Measurements from ENCODE around the gene FURIN. TPM values are rescaled to one million over a fixed set of nuclear protein-coding genes. Genes with fewer than 3 reads are reported as not detected.

FURIN gene
- total and polyA plus RNA-seq, 9 of the 15 experiments (the other 6 are each of a cell fraction or from before 2014, with no cell fraction given): 0.92 to 99.9 (median 34.8) TPM

GRCh38 chr15:90840954-90841353, 27.4 kb upstream of the FURIN start:
- ChIA-PET POLR2A (interaction anchor here (0.6 to 2.6 kb wide), 11 partner anchors 8 to 1487 kb away, joined by 3 to 6 read pairs (median 3); partner anchors contain the start of gene MAN2A2), CTCF (ENCODE audit: low intra/inter-chr PET ratio) (interaction anchor here (0.8 kb wide), 1 partner anchor 30 kb away, joined by 4 read pairs; no protein-coding TSS in a partner anchor)
- Histone ChIP-seq H4K20me1 (replicated peaks; ENCODE audit: control insufficient read depth, insufficient read depth, low read length) (no peaks in the 10 kb centered on the region), H3K4me1 (replicated peaks in 1 of 2; ENCODE audit: control insufficient read depth in 2 of 2, insufficient read depth in 2 of 2, low read length in 2 of 2) (peaks cover 60 to 70% of the 10 kb centered on the region in 2 experiments), H3K4me3 (no peak overlapping the region), H2AFZ (ENCODE audit: low read depth, low read length) (peak overlapping the region; percentile 63), H3K36me3 (ENCODE audit: control insufficient read depth, insufficient read depth, low read length) (no peaks in the 10 kb centered on the region), H3K9me3 (replicated peaks; ENCODE audit: control insufficient read depth, insufficient read depth, low read depth, low read length) (no peaks in the 10 kb centered on the region), H3K79me2 (ENCODE audit: control insufficient read depth, insufficient read depth, low read length) (no peaks in the 10 kb centered on the region), H3K27ac (ENCODE audit: extremely low read depth, low read depth, low read length) (peak overlapping the region; percentile 88), H3K9ac (ENCODE audit: insufficient read depth in 1 of 2, low read depth in 2 of 2, low read length in 2 of 2) (peak overlapping the region in 1 of 2 experiments; percentile 71; a peak in 3 of 4 replicates), H3K9me1 (ENCODE audit: control insufficient read depth, insufficient read depth, low read length) (no peaks in the 10 kb centered on the region), H3K4me2 (ENCODE audit: insufficient read depth, low read length) (peak overlapping the region; percentile 68; the same call in 1 of the 2 replicates), H3K27me3 (ENCODE audit: control insufficient read depth in 2 of 2, insufficient read depth in 2 of 2, low read length in 2 of 2) (no peaks in the 10 kb centered on the region)
- peak; percentile 95 to 98 (median 96) for DNase-seq (ENCODE audit: extremely low read depth in 1 of 4, low spot score in 3 of 4)
- in situ Hi-C loops (cut with MboI) (no loop called here), intact Hi-C loops (cut with micrococcal nuclease) (loop anchor here (1.0 to 2.0 kb wide), 2 partner anchors 28 to 60 kb away; no protein-coding TSS in a partner anchor)
- WGBS (ENCODE audit: insufficient coverage, low coverage, missing lambda C conversion rate): 0% methylated on average over 8 of the region's 8 CpGs
- BruUV-seq (replicated peaks): no TSS peak
- ATAC-seq: peak; percentile 90
- FAIRE-seq: peak; percentile 100
- TF ChIP-seq RAD51 (IDR thresholded peaks at IDR 0.05; ENCODE audit: borderline replicate concordance, low read depth) (peak; percentile 51; the same call in 1 of the 2 replicates), ZNF740 (CRISPR knock-in tag; IDR thresholded peaks at IDR 0.05) (no peak), ZNF740 (tag; IDR thresholded peaks at IDR 0.05) (no peak), KLF10 (CRISPR knock-in tag; IDR thresholded peaks at IDR 0.05) (no peak), ZFPM2 (CRISPR knock-in tag; IDR thresholded peaks at IDR 0.05) (no peak), ZNF699 (CRISPR knock-in tag; IDR thresholded peaks at IDR 0.05; ENCODE audit: insufficient replicate concordance) (no peak), ZNF212 (CRISPR knock-in tag; IDR thresholded peaks at IDR 0.05) (no peak), MLLT1 (IDR thresholded peaks at IDR 0.05) (peak in 1 of 2 experiments; percentile 61; a peak in 1 of 4 replicates), MBD2 (IDR thresholded peaks at IDR 0.05; ENCODE audit: borderline replicate concordance, low read depth) (peak; percentile 86), CBX5 (IDR thresholded peaks at IDR 0.05; ENCODE audit: borderline replicate concordance, low read depth) (0 out of 2 replicates have a peak, but pooled peaks have one; percentile 13), CBFB (CRISPR knock-in tag; IDR thresholded peaks at IDR 0.05) (no peak), OTX1 (CRISPR knock-in tag; IDR thresholded peaks at IDR 0.05) (no peak; the same call in 1 of the 2 replicates), TAF1 (IDR thresholded peaks at IDR 0.05; ENCODE audit: control insufficient read depth, extremely low read depth, insufficient read depth, low read length, severe bottlenecking) (peak; percentile 38), SMARCE1 (IDR thresholded peaks at IDR 0.05) (peak; percentile 99), USF1 (CRISPR knock-in tag; IDR thresholded peaks at IDR 0.05) (no peak)
- TF ChIP-seq, protein P1, sequence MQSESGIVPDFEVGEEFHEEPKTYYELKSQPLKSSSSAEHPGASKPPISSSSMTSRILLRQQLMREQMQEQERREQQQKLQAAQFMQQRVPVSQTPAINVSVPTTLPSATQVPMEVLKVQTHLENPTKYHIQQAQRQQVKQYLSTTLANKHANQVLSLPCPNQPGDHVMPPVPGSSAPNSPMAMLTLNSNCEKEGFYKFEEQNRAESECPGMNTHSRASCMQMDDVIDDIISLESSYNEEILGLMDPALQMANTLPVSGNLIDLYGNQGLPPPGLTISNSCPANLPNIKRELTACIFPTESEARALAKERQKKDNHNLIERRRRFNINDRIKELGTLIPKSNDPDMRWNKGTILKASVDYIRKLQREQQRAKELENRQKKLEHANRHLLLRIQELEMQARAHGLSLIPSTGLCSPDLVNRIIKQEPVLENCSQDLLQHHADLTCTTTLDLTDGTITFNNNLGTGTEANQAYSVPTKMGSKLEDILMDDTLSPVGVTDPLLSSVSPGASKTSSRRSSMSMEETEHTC (IDR thresholded peaks at IDR 0.05): no peak
- TF ChIP-seq, protein P2, sequence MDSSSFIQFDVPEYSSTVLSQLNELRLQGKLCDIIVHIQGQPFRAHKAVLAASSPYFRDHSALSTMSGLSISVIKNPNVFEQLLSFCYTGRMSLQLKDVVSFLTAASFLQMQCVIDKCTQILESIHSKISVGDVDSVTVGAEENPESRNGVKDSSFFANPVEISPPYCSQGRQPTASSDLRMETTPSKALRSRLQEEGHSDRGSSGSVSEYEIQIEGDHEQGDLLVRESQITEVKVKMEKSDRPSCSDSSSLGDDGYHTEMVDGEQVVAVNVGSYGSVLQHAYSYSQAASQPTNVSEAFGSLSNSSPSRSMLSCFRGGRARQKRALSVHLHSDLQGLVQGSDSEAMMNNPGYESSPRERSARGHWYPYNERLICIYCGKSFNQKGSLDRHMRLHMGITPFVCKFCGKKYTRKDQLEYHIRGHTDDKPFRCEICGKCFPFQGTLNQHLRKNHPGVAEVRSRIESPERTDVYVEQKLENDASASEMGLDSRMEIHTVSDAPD (CRISPR knock-in tag; IDR thresholded peaks at IDR 0.05): no peak

All from K562 (cell line).